Transverse colon (tissue), 3 donors: ENCODE results near the gene CBY1.

Source experiments
- EP300 ChIP-seq: sonication (generic); formaldehyde crosslinking; IDR thresholded peaks from one replicate; pipeline ENCODE4 v1.6.1; 2017; ENCODE audit warnings: antibody characterized with exemption, low read depth
- TF ChIP-seq, protein P1 (sequence below), 5 experiments: fragments of 200-600 bp in 3 of 5; fragments of 450-650 bp in 2 of 5; sonication (generic) in 3 of 5; IDR thresholded peaks; 1 replicate in 2 of 5; 2 replicates in 3 of 5; pipeline ENCODE4 v1.5.1; 2016 to 2017; ENCODE audit warnings: antibody characterized with exemption in 5 of 5, inconsistent platforms in 3 of 5, mild to moderate bottlenecking in 2 of 5, moderate library complexity in 1 of 5

DNA sequence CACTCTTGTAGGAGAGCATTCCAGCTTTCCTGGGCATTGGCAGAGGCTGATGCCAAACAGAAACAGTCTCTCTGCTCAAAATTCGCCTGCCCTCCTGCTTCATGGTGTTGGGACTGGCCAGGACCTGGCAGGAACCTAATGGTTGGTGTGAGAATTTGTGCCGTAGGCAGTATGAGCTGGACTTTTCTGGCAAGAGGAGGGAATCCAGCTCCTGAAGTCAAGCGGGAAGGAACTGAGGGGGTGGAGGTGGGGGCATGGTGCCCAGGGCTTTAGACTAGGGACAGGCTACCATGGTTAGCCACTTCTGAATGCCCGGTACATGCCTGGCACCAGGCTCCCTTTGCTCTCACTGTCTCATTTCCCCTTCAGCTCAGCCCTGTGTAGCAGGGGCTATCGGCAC, 18.4 kb downstream of the CBY1 start:
- TF ChIP-seq, protein P1, sequence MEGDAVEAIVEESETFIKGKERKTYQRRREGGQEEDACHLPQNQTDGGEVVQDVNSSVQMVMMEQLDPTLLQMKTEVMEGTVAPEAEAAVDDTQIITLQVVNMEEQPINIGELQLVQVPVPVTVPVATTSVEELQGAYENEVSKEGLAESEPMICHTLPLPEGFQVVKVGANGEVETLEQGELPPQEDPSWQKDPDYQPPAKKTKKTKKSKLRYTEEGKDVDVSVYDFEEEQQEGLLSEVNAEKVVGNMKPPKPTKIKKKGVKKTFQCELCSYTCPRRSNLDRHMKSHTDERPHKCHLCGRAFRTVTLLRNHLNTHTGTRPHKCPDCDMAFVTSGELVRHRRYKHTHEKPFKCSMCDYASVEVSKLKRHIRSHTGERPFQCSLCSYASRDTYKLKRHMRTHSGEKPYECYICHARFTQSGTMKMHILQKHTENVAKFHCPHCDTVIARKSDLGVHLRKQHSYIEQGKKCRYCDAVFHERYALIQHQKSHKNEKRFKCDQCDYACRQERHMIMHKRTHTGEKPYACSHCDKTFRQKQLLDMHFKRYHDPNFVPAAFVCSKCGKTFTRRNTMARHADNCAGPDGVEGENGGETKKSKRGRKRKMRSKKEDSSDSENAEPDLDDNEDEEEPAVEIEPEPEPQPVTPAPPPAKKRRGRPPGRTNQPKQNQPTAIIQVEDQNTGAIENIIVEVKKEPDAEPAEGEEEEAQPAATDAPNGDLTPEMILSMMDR (IDR thresholded peaks at IDR 0.05), result no peak
- no peak for TF ChIP-seq EP300
